Stimulated activated CD4-positive, alpha-beta T cell treated with anti-CD3 and anti-CD28 coated beads, Interleukin-12 subunit alpha, Interleukin-12 subunit beta, amount 100 ng/mL, for 4 hours (primary cell): ENCODE results near the gene PTPRD.

Source experiments
- DNase-seq: peaks from one replicate; pipeline ENCODE4 v3.0.0-alpha.2; 2020

The PTPRD gene

GRCh38 chr9:9847750-9848149 is 765.1 kb downstream of the PTPRD start:
- no peak for DNase-seq

GRCh38 chr9:9846557-9846956 is 766.2 kb downstream of the PTPRD start:
- no peak for DNase-seq

GRCh38 chr9:9820436-9820835 is 792.4 kb downstream of the PTPRD start:
- no peak for DNase-seq

GRCh38 chr9:9819886-9820285 is 792.9 kb downstream of the PTPRD start:
- DNase-seq, result no peak

- no peak for DNase-seq
These were observed 795.6 kb downstream of the PTPRD start for GRCh38 chr9:9817176-9817575.

- DNase-seq, result no peak
These were observed 808.7 kb downstream of the PTPRD start for GRCh38 chr9:9804109-9804508.

- DNase-seq, result no peak
These were observed 813.5 kb downstream of the PTPRD start for GRCh38 chr9:9799287-9799686.

- DNase-seq, result no peak
These were observed 820.5 kb downstream of the PTPRD start for GRCh38 chr9:9792144-9792857.

GRCh38 chr9:9791611-9792010 is 821.2 kb downstream of the PTPRD start:
- DNase-seq, result no peak

- no peak for DNase-seq
These were observed 822.5 kb downstream of the PTPRD start for GRCh38 chr9:9790216-9790872.

- no peak for DNase-seq
These were observed 829.1 kb downstream of the PTPRD start for GRCh38 chr9:9783711-9784110.

- DNase-seq, result no peak
These were observed 829.6 kb downstream of the PTPRD start for GRCh38 chr9:9783211-9783610.

- no peak for DNase-seq
These were observed 834.5 kb downstream of the PTPRD start for GRCh38 chr9:9778293-9778692.

GRCh38 chr9:9774471-9774870 is 838.3 kb downstream of the PTPRD start:
- no peak for DNase-seq

- DNase-seq, result no peak
These were observed 841.5 kb downstream of the PTPRD start for GRCh38 chr9:9771314-9771713.

- no peak for DNase-seq
These were observed 848.0 kb downstream of the PTPRD start for GRCh38 chr9:9764821-9765220.

GRCh38 chr9:9754186-9754585 is 858.6 kb downstream of the PTPRD start:
- no peak for DNase-seq

GRCh38 chr9:9753266-9753665 is 859.5 kb downstream of the PTPRD start:
- DNase-seq, result no peak

- DNase-seq, result no peak
These were observed 860.1 kb downstream of the PTPRD start for GRCh38 chr9:9752722-9753121.

GRCh38 chr9:9751996-9752395 is 860.8 kb downstream of the PTPRD start:
- no peak for DNase-seq

- DNase-seq, result no peak
These were observed 862.1 kb downstream of the PTPRD start for GRCh38 chr9:9750719-9751118.

GRCh38 chr9:9749591-9749990 is 863.2 kb downstream of the PTPRD start:
- DNase-seq, result no peak

- no peak for DNase-seq
These were observed 865.0 kb downstream of the PTPRD start for GRCh38 chr9:9747787-9748186.

GRCh38 chr9:9746826-9747225 is 866.0 kb downstream of the PTPRD start:
- no peak for DNase-seq

- no peak for DNase-seq
These were observed 869.0 kb downstream of the PTPRD start for GRCh38 chr9:9743822-9744221.
